SH-SY5Y (cell line): ENCODE measurements around the gene PTPRO.

Experiments used
- GATA2 ChIP-seq: IDR thresholded peaks from 2 replicates; pipeline ENCODE4 v1.6.1; 2011; ENCODE audit warnings: mild to moderate bottlenecking, low read depth, low read length
- GATA3 ChIP-seq: IDR thresholded peaks from 2 replicates; pipeline ENCODE4 v1.6.1; 2011; ENCODE audit warnings: low read depth, mild to moderate bottlenecking, low read length, moderate library complexity

DNA sequence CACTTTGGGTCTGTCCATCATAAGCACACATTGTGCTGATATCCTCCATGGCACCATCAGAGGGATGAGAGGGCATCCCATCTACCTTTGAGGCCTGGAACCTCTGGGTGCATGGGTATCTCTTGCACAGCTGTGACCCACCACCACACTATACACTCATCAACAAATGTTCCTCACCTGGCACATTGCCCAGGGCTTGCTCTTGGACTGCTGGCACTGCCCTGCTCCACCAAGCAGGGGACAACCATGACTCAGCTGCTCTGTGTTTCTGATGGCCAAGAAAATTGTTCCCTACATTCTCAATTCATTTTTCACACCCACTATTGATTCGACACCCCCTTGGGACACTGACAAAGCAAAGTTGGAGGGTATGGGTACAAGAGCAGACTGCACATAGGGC is 155.5 kb downstream of the PTPRO start:
- TF ChIP-seq GATA2 (no peak), GATA3 (no peak)
